Peyer's patch (tissue), 4 donors: ENCODE measurements around the gene SCP2. TPM values are rescaled to one million over a fixed set of nuclear protein-coding genes. Genes with fewer than 3 reads are reported as not detected.

Experiments used
- DNase-seq, 3 donors: peaks; one replicate each; pipeline ENCODE4 v3.0.0-alpha.2; 2017 to 2019
- H3K27ac ChIP-seq, 4 donors: fragments of 200-600 bp; sonication (generic); one replicate each; pipeline ENCODE4 v1.5.1; 2016 to 2019
- H3K27me3 ChIP-seq, 2 donors: fragments of 200-600 bp; sonication (generic); one replicate each; pipeline ENCODE4 v1.5.1; 2019
- H3K36me3 ChIP-seq, 3 donors: fragments of 200-600 bp; sonication (generic); one replicate each; pipeline ENCODE4 v1.5.1; 2016 to 2019
- H3K4me1 ChIP-seq, 4 donors: fragments of 200-600 bp; sonication (generic); one replicate each; pipeline ENCODE4 v1.5.1; 2016 to 2019
- H3K4me3 ChIP-seq, 4 donors: fragments of 200-600 bp; sonication (generic); 1 replicate in 3 of 4; 2 replicates in 1 of 4; pipeline ENCODE4 v1.5.1; 2016 to 2019; ENCODE audit warnings: mild to moderate bottlenecking in 1 of 4
- H3K9me3 ChIP-seq, 4 donors: fragments of 200-600 bp; sonication (generic); one replicate each; pipeline ENCODE4 v1.5.1; 2016 to 2019; ENCODE audit warnings: mild to moderate bottlenecking in 1 of 4
- CTCF ChIP-seq, 6 experiments: fragments of 450-650 bp in 4 of 6; fragments of 200-600 bp in 2 of 6; sonication (generic) in 1 of 6; IDR thresholded peaks; one replicate each; pipeline ENCODE4 v1.5.1; 2017 to 2019; ENCODE audit warnings: antibody characterized with exemption in 6 of 6, mild to moderate bottlenecking in 3 of 6, moderate library complexity in 1 of 6
- POLR2A ChIP-seq, 2 donors: fragments of 450-650 bp; IDR thresholded peaks; one replicate each; pipeline ENCODE4 v1.5.1; 2017; ENCODE audit warnings: antibody characterized with exemption in 2 of 2, mild to moderate bottlenecking in 2 of 2, moderate library complexity in 2 of 2
- total RNA-seq, 4 donors: library from RNA; depleted of rRNA; stranded (reverse); fragments of >200 nt; gene quantifications; one replicate each; pipeline ENCODE4 v1.1.0, GENCODE V29; 2016

SCP2 gene
- total RNA-seq, 4 donors from 2014 or later = 161 to 402 (median 219) TPM

GRCh38 chr1:53076721-53077598, 149.9 kb downstream of the SCP2 start:
- Histone ChIP-seq H3K4me1 (no peaks in the 10 kb centered on the region), H3K27ac (no peak overlapping the region), H3K9me3 (no peaks in the 10 kb centered on the region), H3K4me3 (no peak overlapping the region), H3K36me3 (no peaks in the 10 kb centered on the region), H3K27me3 (no peaks in the 10 kb centered on the region)
- TF ChIP-seq CTCF (IDR thresholded peaks at IDR 0.05) (no peak), POLR2A (IDR thresholded peaks at IDR 0.05) (no peak)
- peak in 2 of 3 donors; percentile 28 to 47 for DNase-seq

GRCh38 chr1:53077599-53077965, 150.5 kb downstream of the SCP2 start:
- no peak overlapping the region for H3K27ac ChIP-seq
- H3K27me3 ChIP-seq = no peaks in the 10 kb centered on the region
- H3K36me3 ChIP-seq = no peaks in the 10 kb centered on the region
- H3K4me1 ChIP-seq = no peaks in the 10 kb centered on the region
- no peak for TF ChIP-seq CTCF (IDR thresholded peaks at IDR 0.05)
- TF ChIP-seq POLR2A (IDR thresholded peaks at IDR 0.05) = no peak
- H3K9me3 ChIP-seq = no peaks in the 10 kb centered on the region
- no peak overlapping the region for H3K4me3 ChIP-seq
- no peak for DNase-seq

GRCh38 chr1:53078333-53079101, 151.4 kb downstream of the SCP2 start:
- Histone ChIP-seq H3K9me3 (no peaks in the 10 kb centered on the region), H3K4me3 (no peak overlapping the region), H3K36me3 (no peaks in the 10 kb centered on the region), H3K27me3 (no peaks in the 10 kb centered on the region), H3K4me1 (no peaks in the 10 kb centered on the region), H3K27ac (no peak overlapping the region)
- peak in 1 of 3 donors; percentile 44 for DNase-seq
- TF ChIP-seq POLR2A (IDR thresholded peaks at IDR 0.05) = no peak
- no peak for TF ChIP-seq CTCF (IDR thresholded peaks at IDR 0.05)

- Histone ChIP-seq H3K9me3 (no peaks in the 10 kb centered on the region), H3K4me1 (no peaks in the 10 kb centered on the region), H3K27me3 (no peaks in the 10 kb centered on the region), H3K36me3 (no peaks in the 10 kb centered on the region), H3K4me3 (no peak overlapping the region), H3K27ac (no peak overlapping the region)
- no peak for TF ChIP-seq POLR2A (IDR thresholded peaks at IDR 0.05)
- no peak for TF ChIP-seq CTCF (IDR thresholded peaks at IDR 0.05)
- DNase-seq = no peak
Measured at GRCh38 chr1:53079251-53079650, 152.2 kb downstream of the SCP2 start.

- Histone ChIP-seq H3K9me3 (no peaks in the 10 kb centered on the region), H3K36me3 (no peaks in the 10 kb centered on the region), H3K4me3 (no peak overlapping the region), H3K27ac (no peak overlapping the region), H3K27me3 (no peaks in the 10 kb centered on the region), H3K4me1 (no peaks in the 10 kb centered on the region)
- TF ChIP-seq POLR2A (IDR thresholded peaks at IDR 0.05) (no peak), CTCF (IDR thresholded peaks at IDR 0.05) (no peak)
- no peak for DNase-seq
Measured at GRCh38 chr1:53080041-53080440, 153.0 kb downstream of the SCP2 start.
